Pancreas (tissue), 10 donors: ENCODE data around the gene PHKA2. TPM values are rescaled to one million over a fixed set of nuclear protein-coding genes. Genes with fewer than 3 reads are reported as not detected.

Experiments used
- ATAC-seq, 4 donors: fragments of 200-7000 bp; cut with Tn5 transposase; one replicate each; pipeline versions ENCODE4 v1.8.0 to v1.9.1; 2020; ENCODE audit warnings: mild to moderate bottlenecking in 4 of 4, moderate library complexity in 4 of 4
- DNase-seq, 6 donors: peaks; one replicate each; pipeline ENCODE4 v3.0.0-alpha.2; 2020
- FAIRE-seq: peaks from 2 replicates; lab custom pipeline; 2012; peaks lifted over from hg19 to GRCh38; lab: Jason Lieb, UNC
- H3K27ac ChIP-seq, 4 donors: fragments of 200-600 bp; sonication (generic); 1 replicate in 3 of 4; 2 replicates in 1 of 4; pipeline versions ENCODE4 v1.5.0 to v1.8.0; 2020
- H3K27me3 ChIP-seq, 4 donors: fragments of 200-600 bp; one replicate each; pipeline ENCODE4 v1.8.0; 2021
- H3K36me3 ChIP-seq, 3 donors: fragments of 200-600 bp; sonication (generic) in 1 of 3; one replicate each; pipeline versions ENCODE4 v1.5.0 to v1.8.0; 2020 to 2021
- H3K4me1 ChIP-seq, 3 donors: fragments of 200-600 bp; one replicate each; pipeline ENCODE4 v1.8.0; 2021
- H3K4me3 ChIP-seq, 4 donors: fragments of 200-600 bp; sonication (generic) in 2 of 4; one replicate each; pipeline versions ENCODE4 v1.5.0 to v1.8.0; 2020 to 2021
- H3K9me3 ChIP-seq, 4 donors: fragments of 200-600 bp; one replicate each; pipeline ENCODE4 v1.8.0; 2021
- CTCF ChIP-seq, 4 donors: fragments of 200-600 bp; sonication (generic) in 3 of 4; IDR thresholded peaks; one replicate each; pipeline versions ENCODE4 v1.5.0 to v1.8.0; 2021; ENCODE audit warnings: antibody characterized with exemption in 4 of 4
- WGBS, 2 donors: extraction: QIAGEN DNeasy Blood & Tissue Kit; methylation state at CpG; one replicate each; pipeline ENCODE4 v1.1.7; 2013; 5-methylcytosine and 5-hydroxymethylcytosine counted together
- intact Hi-C, 3 donors: fragments of 100-400 bp; cut with DNase I; formaldehyde crosslinking; loops; one replicate each; pipeline versions ENCODE4 v1.11.1 to v1.14.2; 2022
- polyA plus RNA-seq, 2 donors: library from polyadenylated mRNA; stranded (reverse); fragments of 200-250 nt; gene quantifications; one replicate each; pipeline ENCODE4 v1.2.3, GENCODE V29; 2013
- total RNA-seq, 6 donors: library from RNA; stranded (reverse); fragmentation: NEBNext Ultra II Directional in 4 of 6; extraction: Animal tissue kit (Norgen Biotek cat#: 25700) in 4 of 6; gene quantifications; one replicate each; pipeline versions ENCODE4 v1.2.1 to v1.2.4, GENCODE V29; 2021 to 2023
- donor health status: healthy with polysubstance abuse.
- donor health status: DM: no; HTN: no; CAD: no; lungs with moderate emphysema.
- donor health status: DM: no; HTN: no; CAD: no.
- donor health status: control.
- donor health status: control.
- donor health status: Bipolar disorder and iron deficiency.
- donor health status: DM: yes; HTN: yes; CAD: no.
- donor health status: DM: no; HTN: no; CAD: no.
- donor health status: DM: no; HTN: no; CAD: no.
- donor health status: DM: yes; HTN: yes; CAD: no.

Gene PHKA2
- total and polyA plus RNA-seq, 8 donors = 16.0 to 72.7 (median 22.6) TPM

GRCh38 chrX:18895189-18895951, 88.5 kb downstream of the PHKA2 start:
- ATAC-seq (peak in 2 of 4 donors; percentile 8 to 23), FAIRE-seq (no peak), DNase-seq (no peak)
- H3K27ac ChIP-seq = no peak overlapping the region
- intact Hi-C loops = no loop called here
- TF ChIP-seq CTCF (IDR thresholded peaks at IDR 0.05) = no peak
- no peaks in the 10 kb centered on the region for H3K4me1 ChIP-seq
- H3K4me3 ChIP-seq = no peak overlapping the region
- no peaks in the 10 kb centered on the region for H3K27me3 ChIP-seq
- H3K36me3 ChIP-seq = no peaks in the 10 kb centered on the region
- WGBS, 2 donors = 88 to 93% methylated on average over 18 of the region's 18 CpGs
- no peaks in the 10 kb centered on the region for H3K9me3 ChIP-seq

GRCh38 chrX:18894156-18894555, 89.8 kb downstream of the PHKA2 start:
- Histone ChIP-seq H3K4me3 (no peak overlapping the region), H3K4me1 (no peaks in the 10 kb centered on the region), H3K36me3 (no peaks in the 10 kb centered on the region), H3K27me3 (no peaks in the 10 kb centered on the region), H3K9me3 (no peaks in the 10 kb centered on the region), H3K27ac (no peak overlapping the region)
- FAIRE-seq = no peak
- intact Hi-C loops = no loop called here
- TF ChIP-seq CTCF (IDR thresholded peaks at IDR 0.05) = no peak
- 92% methylated on average over 18 of the region's 18 CpGs for WGBS, 2 donors
- no peak for ATAC-seq
- DNase-seq = no peak

GRCh38 chrX:18893536-18893935, 90.4 kb downstream of the PHKA2 start:
- no peaks in the 10 kb centered on the region for H3K9me3 ChIP-seq
- TF ChIP-seq CTCF (IDR thresholded peaks at IDR 0.05) = no peak
- H3K4me1 ChIP-seq = no peaks in the 10 kb centered on the region
- no peaks in the 10 kb centered on the region for H3K36me3 ChIP-seq
- H3K27ac ChIP-seq = no peak overlapping the region
- 94 to 98% methylated on average over 11 of the region's 11 CpGs for WGBS, 2 donors
- ATAC-seq = no peak
- FAIRE-seq = no peak
- intact Hi-C loops = no loop called here
- no peak for DNase-seq
- H3K27me3 ChIP-seq = no peaks in the 10 kb centered on the region
- no peak overlapping the region for H3K4me3 ChIP-seq

- DNase-seq (no peak), ATAC-seq (no peak), FAIRE-seq (no peak)
- Histone ChIP-seq H3K4me1 (no peaks in the 10 kb centered on the region), H3K27ac (no peak overlapping the region), H3K36me3 (no peaks in the 10 kb centered on the region), H3K27me3 (no peaks in the 10 kb centered on the region), H3K4me3 (no peak overlapping the region), H3K9me3 (no peaks in the 10 kb centered on the region)
- intact Hi-C loops = no loop called here
- 84 to 91% methylated on average over 6 of the region's 6 CpGs for WGBS, 2 donors
- no peak for TF ChIP-seq CTCF (IDR thresholded peaks at IDR 0.05)
These were observed 91.0 kb downstream of the PHKA2 start for GRCh38 chrX:18892899-18893298.

- Histone ChIP-seq H3K4me1 (no peaks in the 10 kb centered on the region), H3K27me3 (no peaks in the 10 kb centered on the region), H3K9me3 (no peaks in the 10 kb centered on the region), H3K4me3 (no peak overlapping the region), H3K27ac (no peak overlapping the region), H3K36me3 (no peaks in the 10 kb centered on the region)
- FAIRE-seq = no peak
- no peak for ATAC-seq
- intact Hi-C loops = no loop called here
- DNase-seq = no peak
- WGBS, 2 donors = 79 to 93% methylated on average over 9 of the region's 9 CpGs
- no peak for TF ChIP-seq CTCF (IDR thresholded peaks at IDR 0.05)
These were observed 92.4 kb downstream of the PHKA2 start for GRCh38 chrX:18891548-18891945.
